GM23338 (cell line): ENCODE measurements around the gene RPS14. TPM values are rescaled to one million over a fixed set of nuclear protein-coding genes. Genes with fewer than 3 reads are reported as not detected.
A peak's percentile ranks its signal among the peaks of the same experiment; 100 is the strongest.

Experiments used
- ATAC-seq: fragments of 200-7000 bp; cut with Tn5 transposase; 3 replicates; pipeline ENCODE4 v1.9.1; 2020
- DNase-seq: peaks from one replicate; pipeline ENCODE4 v3.0.0-alpha.2; 2015; ENCODE audit warnings: low spot score
- H2AFZ ChIP-seq: fragments of 200-600 bp; sonication (generic); 2 replicates; pipeline ENCODE4 v1.8.0; 2016; ENCODE audit warnings: antibody characterized with exemption, mild to moderate bottlenecking, moderate library complexity
- H3F3A ChIP-seq: fragments of 200-600 bp; sonication (generic); replicated peaks from 2 replicates; pipeline ENCODE4 v1.8.0; 2017; ENCODE audit warnings: antibody characterized with exemption, mixed run types, low read depth
- H3K27ac ChIP-seq: fragments of 200-600 bp; sonication (generic); 2 replicates; pipeline ENCODE4 v1.6.1; 2016; ENCODE audit warnings: low read depth
- H3K27me3 ChIP-seq: fragments of 200-600 bp; sonication (generic); 2 replicates; pipeline ENCODE4 v1.8.0; 2016; ENCODE audit warnings: mild to moderate bottlenecking, mixed run types, moderate library complexity; ENCODE audit not compliant: insufficient read depth
- H3K36me3 ChIP-seq: fragments of 200-600 bp; sonication (generic); 2 replicates; pipeline ENCODE4 v1.8.0; 2016; ENCODE audit warnings: mild to moderate bottlenecking; ENCODE audit not compliant: insufficient read depth
- H3K4me1 ChIP-seq: fragments of 200-600 bp; sonication (generic); 2 replicates; pipeline ENCODE4 v1.8.0; 2016; ENCODE audit warnings: mild to moderate bottlenecking, moderate library complexity; ENCODE audit not compliant: insufficient read depth
- H3K4me2 ChIP-seq: fragments of 200-600 bp; sonication (generic); 2 replicates; pipeline ENCODE4 v1.7.1; 2017; ENCODE audit warnings: mixed run types
- H3K4me3 ChIP-seq: fragments of 200-600 bp; sonication (generic); 2 replicates; pipeline ENCODE4 v1.6.1; 2016; ENCODE audit warnings: mixed run types
- H3K79me2 ChIP-seq: fragments of 200-600 bp; sonication (generic); replicated peaks from 2 replicates; pipeline ENCODE4 v1.8.0; 2017; ENCODE audit warnings: mild to moderate bottlenecking; ENCODE audit not compliant: insufficient read depth
- H3K9me2 ChIP-seq: fragments of 200-600 bp; sonication (generic); 2 replicates; pipeline ENCODE4 v1.8.0; 2017; ENCODE audit not compliant: insufficient read depth
- H4K20me1 ChIP-seq: fragments of 200-600 bp; sonication (generic); replicated peaks from 2 replicates; pipeline ENCODE4 v1.8.0; 2017; ENCODE audit warnings: mild to moderate bottlenecking; ENCODE audit not compliant: insufficient read depth
- H3K27ac Mint-ChIP-seq: 2 replicates; pipeline ENCODE4 v1.8.0; 2020; ENCODE audit warnings: inconsistent platforms, mild to moderate bottlenecking, moderate library complexity, mixed read lengths
- H3K27me3 Mint-ChIP-seq: 3 replicates; pipeline ENCODE4 v1.8.0; 2022; ENCODE audit warnings: low read depth, mild to moderate bottlenecking, moderate library complexity, mixed read lengths, inconsistent platforms; ENCODE audit not compliant: insufficient read depth, poor library complexity
- H3K36me3 Mint-ChIP-seq: 3 replicates; pipeline ENCODE4 v1.8.0; 2021; ENCODE audit warnings: low read depth, mild to moderate bottlenecking, inconsistent platforms, moderate library complexity, mixed read lengths
- H3K4me1 Mint-ChIP-seq: 3 replicates; pipeline ENCODE4 v1.8.0; 2020; ENCODE audit warnings: mild to moderate bottlenecking, inconsistent platforms, mixed read lengths
- H3K4me3 Mint-ChIP-seq: 3 replicates; pipeline ENCODE4 v1.8.0; 2021; ENCODE audit warnings: moderate library complexity, mild to moderate bottlenecking, inconsistent platforms, mixed read lengths
- H3K9me3 Mint-ChIP-seq: 3 replicates; pipeline ENCODE4 v1.8.0; 2020; ENCODE audit warnings: moderate library complexity, mild to moderate bottlenecking, inconsistent platforms, mixed read lengths
- EZH2phosphoT487 ChIP-seq: fragments of 200-600 bp; sonication (generic); IDR thresholded peaks from one replicate; pipeline ENCODE4 v1.8.1; 2018; ENCODE audit warnings: antibody characterized with exemption; ENCODE audit not compliant: unreplicated experiment
- NANOG ChIP-seq: IDR thresholded peaks from 2 replicates; pipeline ENCODE4 v1.6.1; 2016; ENCODE audit warnings: antibody characterized with exemption, borderline replicate concordance
- POLR2AphosphoS5 ChIP-seq: IDR thresholded peaks from 2 replicates; pipeline ENCODE4 v1.6.1; 2016; ENCODE audit warnings: antibody characterized with exemption, low read depth
- ZNF331 ChIP-seq: fragments of 250-450 bp; sonication (Bioruptor Pico); IDR thresholded peaks from 2 replicates; pipeline ENCODE4 v1.5.0; 2020; ENCODE audit warnings: low read depth, mild to moderate bottlenecking, moderate library complexity
- polyA plus RNA-seq: library from polyadenylated mRNA; unstranded; fragments of >200 nt; fragmentation: Nextera tagmentation; extraction: Ambion mirVana; gene quantifications from 2 replicates; pipeline ENCODE4 v1.2.1, GENCODE V29; 2016
- total RNA-seq: library from RNA; depleted of rRNA; stranded (reverse); fragments of >200 nt; shearing (Covaris generic); gene quantifications from 2 replicates; pipeline ENCODE4 v1.2.3, GENCODE V29; 2014
- TF ChIP-seq, protein P1 (sequence below), 2 experiments: fragments of 200-600 bp in 1 of 2; sonication (generic) in 1 of 2; conservative IDR thresholded peaks; 2 replicates each; pipeline versions ENCODE4 v1.5.1 to v1.6.1; 2016 to 2017; ENCODE audit warnings: antibody characterized with exemption in 2 of 2, low read depth in 2 of 2, mild to moderate bottlenecking in 2 of 2, moderate library complexity in 1 of 2
- TF ChIP-seq, protein P2 (sequence below): IDR thresholded peaks from 2 replicates; pipeline ENCODE4 v1.6.1; 2016; ENCODE audit warnings: antibody characterized with exemption
- TF ChIP-seq, protein P3 (sequence below): IDR thresholded peaks from one replicate; pipeline ENCODE4 v1.6.1; 2018; ENCODE audit warnings: antibody characterized with exemption; ENCODE audit not compliant: unreplicated experiment

RPS14 gene
- total and polyA plus RNA-seq, 2 experiments from 2014 or later, result 1,443 to 2,790 TPM

DNA sequence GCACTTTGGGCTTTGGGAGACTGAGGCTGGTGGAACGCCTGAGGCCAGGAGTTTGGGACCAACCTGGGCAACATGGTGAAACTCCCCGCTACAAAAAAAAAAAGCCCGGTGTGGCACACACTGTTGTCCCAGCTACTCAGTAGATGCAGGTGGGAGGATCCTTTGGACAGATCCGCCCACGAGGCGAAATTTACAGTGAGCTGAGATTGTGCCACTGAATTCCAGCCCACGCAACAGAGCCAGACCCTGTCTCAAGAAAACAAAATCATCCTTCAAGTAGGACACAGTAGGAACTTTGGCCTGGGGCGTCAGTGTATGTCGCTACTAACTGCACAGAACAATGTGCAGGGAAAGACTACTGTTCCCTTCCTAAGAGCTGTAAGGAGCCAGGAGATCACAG, 4.8 kb downstream of the RPS14 start (continued):
- TF ChIP-seq, protein P1, sequence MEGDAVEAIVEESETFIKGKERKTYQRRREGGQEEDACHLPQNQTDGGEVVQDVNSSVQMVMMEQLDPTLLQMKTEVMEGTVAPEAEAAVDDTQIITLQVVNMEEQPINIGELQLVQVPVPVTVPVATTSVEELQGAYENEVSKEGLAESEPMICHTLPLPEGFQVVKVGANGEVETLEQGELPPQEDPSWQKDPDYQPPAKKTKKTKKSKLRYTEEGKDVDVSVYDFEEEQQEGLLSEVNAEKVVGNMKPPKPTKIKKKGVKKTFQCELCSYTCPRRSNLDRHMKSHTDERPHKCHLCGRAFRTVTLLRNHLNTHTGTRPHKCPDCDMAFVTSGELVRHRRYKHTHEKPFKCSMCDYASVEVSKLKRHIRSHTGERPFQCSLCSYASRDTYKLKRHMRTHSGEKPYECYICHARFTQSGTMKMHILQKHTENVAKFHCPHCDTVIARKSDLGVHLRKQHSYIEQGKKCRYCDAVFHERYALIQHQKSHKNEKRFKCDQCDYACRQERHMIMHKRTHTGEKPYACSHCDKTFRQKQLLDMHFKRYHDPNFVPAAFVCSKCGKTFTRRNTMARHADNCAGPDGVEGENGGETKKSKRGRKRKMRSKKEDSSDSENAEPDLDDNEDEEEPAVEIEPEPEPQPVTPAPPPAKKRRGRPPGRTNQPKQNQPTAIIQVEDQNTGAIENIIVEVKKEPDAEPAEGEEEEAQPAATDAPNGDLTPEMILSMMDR (conservative IDR thresholded peaks at IDR 0.05; ENCODE audit: low read depth in 2 of 2), result no peak
- TF ChIP-seq ZNF331 (CRISPR knock-in tag), result no peak
- TF ChIP-seq NANOG, result no peak
- no peak for TF ChIP-seq POLR2AphosphoS5

- peak overlapping the region; percentile 96; the same call in 1 of the 2 replicates for H3K27ac ChIP-seq
- Mint-ChIP-seq H3K9me3 (no peaks in the 10 kb centered on the region; the same call in 1 of the 3 replicates), H3K27me3 (peaks cover 44% of the 10 kb centered on the region), H3K27ac (peak overlapping the region; percentile 49; the same call in 1 of the 2 replicates), H3K4me3 (no peak overlapping the region; the same call in 2 of the 3 replicates), H3K36me3 (peaks cover 56% of the 10 kb centered on the region), H3K4me1 (peaks cover 51% of the 10 kb centered on the region)
- peaks cover 26% of the 10 kb centered on the region for H3K79me2 ChIP-seq
- H3K4me2 ChIP-seq, result no peak overlapping the region
- no peak overlapping the region for H3K4me3 ChIP-seq
- no peak overlapping the region for H2AFZ ChIP-seq
- no peaks in the 10 kb centered on the region for H3K9me2 ChIP-seq
- peaks cover 22% of the 10 kb centered on the region for H3K4me1 ChIP-seq
- peaks cover 45% of the 10 kb centered on the region for H3K36me3 ChIP-seq
- peaks cover 50% of the 10 kb centered on the region for H4K20me1 ChIP-seq
- H3F3A ChIP-seq, result peaks cover 69% of the 10 kb centered on the region
- DNase-seq, result no peak
- peak; percentile 5; the same call in 1 of the 3 replicates for ATAC-seq
- TF ChIP-seq, protein P2, sequence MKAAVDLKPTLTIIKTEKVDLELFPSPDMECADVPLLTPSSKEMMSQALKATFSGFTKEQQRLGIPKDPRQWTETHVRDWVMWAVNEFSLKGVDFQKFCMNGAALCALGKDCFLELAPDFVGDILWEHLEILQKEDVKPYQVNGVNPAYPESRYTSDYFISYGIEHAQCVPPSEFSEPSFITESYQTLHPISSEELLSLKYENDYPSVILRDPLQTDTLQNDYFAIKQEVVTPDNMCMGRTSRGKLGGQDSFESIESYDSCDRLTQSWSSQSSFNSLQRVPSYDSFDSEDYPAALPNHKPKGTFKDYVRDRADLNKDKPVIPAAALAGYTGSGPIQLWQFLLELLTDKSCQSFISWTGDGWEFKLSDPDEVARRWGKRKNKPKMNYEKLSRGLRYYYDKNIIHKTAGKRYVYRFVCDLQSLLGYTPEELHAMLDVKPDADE, result no peak
- TF ChIP-seq, protein P3, sequence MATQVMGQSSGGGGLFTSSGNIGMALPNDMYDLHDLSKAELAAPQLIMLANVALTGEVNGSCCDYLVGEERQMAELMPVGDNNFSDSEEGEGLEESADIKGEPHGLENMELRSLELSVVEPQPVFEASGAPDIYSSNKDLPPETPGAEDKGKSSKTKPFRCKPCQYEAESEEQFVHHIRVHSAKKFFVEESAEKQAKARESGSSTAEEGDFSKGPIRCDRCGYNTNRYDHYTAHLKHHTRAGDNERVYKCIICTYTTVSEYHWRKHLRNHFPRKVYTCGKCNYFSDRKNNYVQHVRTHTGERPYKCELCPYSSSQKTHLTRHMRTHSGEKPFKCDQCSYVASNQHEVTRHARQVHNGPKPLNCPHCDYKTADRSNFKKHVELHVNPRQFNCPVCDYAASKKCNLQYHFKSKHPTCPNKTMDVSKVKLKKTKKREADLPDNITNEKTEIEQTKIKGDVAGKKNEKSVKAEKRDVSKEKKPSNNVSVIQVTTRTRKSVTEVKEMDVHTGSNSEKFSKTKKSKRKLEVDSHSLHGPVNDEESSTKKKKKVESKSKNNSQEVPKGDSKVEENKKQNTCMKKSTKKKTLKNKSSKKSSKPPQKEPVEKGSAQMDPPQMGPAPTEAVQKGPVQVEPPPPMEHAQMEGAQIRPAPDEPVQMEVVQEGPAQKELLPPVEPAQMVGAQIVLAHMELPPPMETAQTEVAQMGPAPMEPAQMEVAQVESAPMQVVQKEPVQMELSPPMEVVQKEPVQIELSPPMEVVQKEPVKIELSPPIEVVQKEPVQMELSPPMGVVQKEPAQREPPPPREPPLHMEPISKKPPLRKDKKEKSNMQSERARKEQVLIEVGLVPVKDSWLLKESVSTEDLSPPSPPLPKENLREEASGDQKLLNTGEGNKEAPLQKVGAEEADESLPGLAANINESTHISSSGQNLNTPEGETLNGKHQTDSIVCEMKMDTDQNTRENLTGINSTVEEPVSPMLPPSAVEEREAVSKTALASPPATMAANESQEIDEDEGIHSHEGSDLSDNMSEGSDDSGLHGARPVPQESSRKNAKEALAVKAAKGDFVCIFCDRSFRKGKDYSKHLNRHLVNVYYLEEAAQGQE, result no peak
- TF ChIP-seq, protein P1 (conservative IDR thresholded peaks at IDR 0.05; ENCODE audit: low read depth in 2 of 2), result no peak
- TF ChIP-seq EZH2phosphoT487 (no peak), POLR2AphosphoS5 (peak; percentile 59)
- H3K27me3 ChIP-seq, result no peaks in the 10 kb centered on the region
Measured at GRCh38 chr5:150443242-150444075, 6.1 kb downstream of the RPS14 start.
